Fibroblast of the aortic adventitia (primary cell): Measurements from ENCODE around the gene FAM216B. TPM values are rescaled to one million over a fixed set of nuclear protein-coding genes. Genes with fewer than 3 reads are reported as not detected.

Source experiments
- DNase-seq: peaks from one replicate; pipeline ENCODE4 v3.0.0-alpha.2; 2010; ENCODE audit warnings: low read depth
- H3K4me3 ChIP-seq: 2 replicates; pipeline ENCODE4 v1.5.1; 2011; ENCODE audit warnings: low read depth, mild to moderate bottlenecking, control low read depth, low read length, moderate library complexity
- total RNA-seq: library from RNA; depleted of rRNA; stranded (reverse); fragments of >200 nt; gene quantifications from 2 replicates; pipeline ENCODE4 v1.2.3, GENCODE V29; 2012; ENCODE audit warnings: low replicate concordance
- TF ChIP-seq, protein P1 (sequence below): IDR thresholded peaks from 2 replicates; pipeline ENCODE4 v1.5.1; 2011; ENCODE audit warnings: mild to moderate bottlenecking, low read length, control low read depth, inconsistent platforms; ENCODE audit not compliant: insufficient read depth

The FAM216B gene
- total RNA-seq, 1 donor, result not detected

DNA sequence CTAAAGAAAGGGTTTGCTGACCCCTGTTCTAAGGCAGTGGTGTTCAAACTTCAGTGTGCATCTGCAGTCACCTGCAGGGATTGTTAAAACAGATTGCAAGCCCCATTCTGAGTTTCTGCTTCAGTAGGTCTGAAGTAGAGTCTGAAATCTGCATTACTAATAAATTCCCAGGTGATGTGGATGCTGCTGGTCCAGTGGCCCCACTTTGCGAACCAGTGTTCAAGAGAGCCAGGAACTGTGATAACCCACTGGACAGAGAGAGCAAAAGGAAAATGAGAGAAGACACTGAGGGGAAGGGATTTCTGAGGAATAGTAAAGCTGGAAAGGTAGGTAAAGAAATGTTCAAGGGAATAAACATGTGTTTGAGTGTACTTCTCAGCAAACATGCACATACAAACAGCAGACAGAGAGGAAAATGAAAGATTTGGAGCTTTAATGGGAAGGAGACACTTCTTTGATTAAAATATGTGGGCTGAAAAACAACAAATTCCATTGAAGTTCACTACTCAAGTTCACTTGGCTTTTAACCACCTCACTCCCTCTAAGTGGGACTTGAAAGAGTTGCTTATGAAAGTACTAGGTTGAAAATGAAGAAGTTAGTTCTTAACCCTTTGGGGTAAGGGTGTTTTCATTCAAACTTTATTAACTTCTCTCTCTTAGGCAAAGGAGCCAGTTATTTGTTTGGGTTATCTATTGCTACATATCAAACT lies 26.4 kb upstream of the FAM216B start:
- TF ChIP-seq, protein P1, sequence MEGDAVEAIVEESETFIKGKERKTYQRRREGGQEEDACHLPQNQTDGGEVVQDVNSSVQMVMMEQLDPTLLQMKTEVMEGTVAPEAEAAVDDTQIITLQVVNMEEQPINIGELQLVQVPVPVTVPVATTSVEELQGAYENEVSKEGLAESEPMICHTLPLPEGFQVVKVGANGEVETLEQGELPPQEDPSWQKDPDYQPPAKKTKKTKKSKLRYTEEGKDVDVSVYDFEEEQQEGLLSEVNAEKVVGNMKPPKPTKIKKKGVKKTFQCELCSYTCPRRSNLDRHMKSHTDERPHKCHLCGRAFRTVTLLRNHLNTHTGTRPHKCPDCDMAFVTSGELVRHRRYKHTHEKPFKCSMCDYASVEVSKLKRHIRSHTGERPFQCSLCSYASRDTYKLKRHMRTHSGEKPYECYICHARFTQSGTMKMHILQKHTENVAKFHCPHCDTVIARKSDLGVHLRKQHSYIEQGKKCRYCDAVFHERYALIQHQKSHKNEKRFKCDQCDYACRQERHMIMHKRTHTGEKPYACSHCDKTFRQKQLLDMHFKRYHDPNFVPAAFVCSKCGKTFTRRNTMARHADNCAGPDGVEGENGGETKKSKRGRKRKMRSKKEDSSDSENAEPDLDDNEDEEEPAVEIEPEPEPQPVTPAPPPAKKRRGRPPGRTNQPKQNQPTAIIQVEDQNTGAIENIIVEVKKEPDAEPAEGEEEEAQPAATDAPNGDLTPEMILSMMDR, result no peak
- no peak for DNase-seq
- H3K4me3 ChIP-seq, result no peak overlapping the region

- no peak for DNase-seq
- H3K4me3 ChIP-seq, result no peak overlapping the region
- TF ChIP-seq, protein P1, result no peak
Observed at GRCh38 chr13:42757678-42758420, 23.5 kb upstream of the FAM216B start.

GRCh38 chr13:42758515-42758914 lies 22.9 kb upstream of the FAM216B start:
- no peak for DNase-seq
- H3K4me3 ChIP-seq, result no peak overlapping the region
- TF ChIP-seq, protein P1, result no peak

DNA sequence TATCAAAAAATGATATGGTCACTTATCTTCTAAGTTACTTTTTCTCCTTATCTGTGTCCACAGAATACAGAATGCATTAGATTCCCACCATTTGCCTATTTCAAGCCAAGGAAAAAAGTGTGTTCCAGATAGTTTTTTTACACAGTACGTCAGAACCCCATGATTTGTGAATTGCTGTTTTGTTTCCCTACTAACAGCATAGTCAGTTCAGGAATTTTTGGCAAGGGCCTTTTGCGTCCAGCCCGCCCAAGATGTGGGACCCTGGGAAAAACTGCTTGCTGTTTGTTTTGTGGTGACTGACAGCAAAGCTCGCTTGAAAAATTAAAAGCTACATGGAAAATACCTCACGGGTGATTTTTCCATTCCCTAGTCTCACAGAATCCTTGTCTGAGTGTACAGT lies 20.4 kb upstream of the FAM216B start:
- no peak overlapping the region for H3K4me3 ChIP-seq
- DNase-seq, result peak; percentile 82
- TF ChIP-seq, protein P1, result no peak

- TF ChIP-seq, protein P1, result no peak
- DNase-seq, result peak; percentile 47
Observed at GRCh38 chr13:42762251-42762650, 19.1 kb upstream of the FAM216B start.

DNA sequence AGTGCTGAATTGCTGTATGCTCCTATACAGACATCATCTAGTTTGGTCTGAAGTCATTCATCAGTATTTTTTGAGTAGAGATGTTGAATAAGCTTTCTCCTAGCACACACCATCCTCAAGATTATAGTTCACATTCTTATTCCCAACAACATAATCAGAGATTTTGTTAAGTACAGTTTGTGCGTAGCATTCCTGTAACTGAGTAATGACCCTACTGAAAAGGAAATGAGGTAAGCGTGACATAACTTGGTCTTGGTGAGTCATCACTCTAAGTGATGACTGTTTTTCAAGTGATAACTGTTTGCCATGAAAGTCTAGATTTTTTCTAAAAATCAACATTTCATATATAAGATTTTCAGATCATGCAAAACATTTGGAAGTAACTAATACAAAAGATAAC lies 18.5 kb upstream of the FAM216B start:
- DNase-seq, result peak; percentile 90
- TF ChIP-seq, protein P1, result no peak
- H3K4me3 ChIP-seq, result no peak overlapping the region

More at GRCh38 chr13:42762251-42762650, 19.1 kb upstream of the FAM216B start:
- no peak overlapping the region for H3K4me3 ChIP-seq
